ENCODE data around the gene CR1L. TPM values are rescaled to one million over a fixed set of nuclear protein-coding genes. Genes with fewer than 3 reads are reported as not detected.

Gene CR1L
- total and polyA plus RNA-seq, 9 of the 15 experiments (the other 6 are each of a cell fraction or from before 2014, with no cell fraction given): 10.1 to 74.8 (median 34.3) TPM

GRCh38 chr1:207745839-207746767, 101.2 kb downstream of the CR1L start (continued):
- TF ChIP-seq ZNF609 (CRISPR knock-in tag; IDR thresholded peaks at IDR 0.05; ENCODE audit: borderline replicate concordance) (no peak), HBP1 (CRISPR knock-in tag; IDR thresholded peaks at IDR 0.05) (no peak), STAT6 (CRISPR knock-in tag; IDR thresholded peaks at IDR 0.05) (no peak), PTBP1 (IDR thresholded peaks at IDR 0.05; ENCODE audit: low read depth, low read length) (no peak), SMAD1 (IDR thresholded peaks at IDR 0.05; ENCODE audit: low read depth, low read length, partially characterized antibody) (no peak), GMEB1 (CRISPR knock-in tag; IDR thresholded peaks at IDR 0.05) (no peak), E2F5 (CRISPR knock-in tag; IDR thresholded peaks at IDR 0.05) (no peak), ZNF280B (CRISPR knock-in tag; IDR thresholded peaks at IDR 0.05) (no peak), ZNF274 (IDR thresholded peaks at IDR 0.05; ENCODE audit: borderline replicate concordance, low read depth, low read length) (no peak), TAL1 (IDR thresholded peaks at IDR 0.05) (peak; percentile 82)

Data from K562 (cell line).